HEK293T (cell line): ENCODE measurements around the gene SIK3.

Experiments
- ARNT ChIP-seq: fragments of 450-650 bp; IDR thresholded peaks from 2 replicates; pipeline ENCODE4 v1.6.1; 2017; ENCODE audit warnings: mild to moderate bottlenecking
- BHLHE40 ChIP-seq: fragments of 450-650 bp; IDR thresholded peaks from 2 replicates; pipeline ENCODE4 v1.6.1; 2016; ENCODE audit warnings: mild to moderate bottlenecking, moderate library complexity, borderline replicate concordance
- CTBP1 ChIP-seq: fragments of 450-650 bp; IDR thresholded peaks from 2 replicates; pipeline ENCODE4 v1.6.1; 2016; ENCODE audit warnings: borderline replicate concordance
- ELF4 ChIP-seq: fragments of 450-650 bp; IDR thresholded peaks from 2 replicates; pipeline ENCODE4 v1.6.1; 2017; ENCODE audit warnings: antibody characterized with exemption
- FOXA1 ChIP-seq: fragments of 450-650 bp; IDR thresholded peaks from 2 replicates; pipeline ENCODE4 v1.6.1; 2016; ENCODE audit warnings: mild to moderate bottlenecking
- FOXM1 ChIP-seq: fragments of 450-650 bp; IDR thresholded peaks from 2 replicates; pipeline ENCODE4 v1.6.1; 2017; ENCODE audit warnings: mild to moderate bottlenecking, borderline replicate concordance
- HDGF ChIP-seq: fragments of 450-650 bp; IDR thresholded peaks from 2 replicates; pipeline ENCODE4 v1.6.1; 2017; ENCODE audit warnings: antibody characterized with exemption, borderline replicate concordance
- L3MBTL2 ChIP-seq: fragments of 450-650 bp; conservative IDR thresholded peaks from 2 replicates; pipeline ENCODE4 v1.6.1; 2016; ENCODE audit warnings: mild to moderate bottlenecking
- NFRKB ChIP-seq: fragments of 450-650 bp; IDR thresholded peaks from 2 replicates; pipeline ENCODE4 v1.6.1; 2016; ENCODE audit warnings: mild to moderate bottlenecking, moderate library complexity
- PKNOX1 ChIP-seq: fragments of 450-650 bp; IDR thresholded peaks from 2 replicates; pipeline ENCODE4 v1.6.1; 2016
- SP1 ChIP-seq: fragments of 450-650 bp; IDR thresholded peaks from 2 replicates; pipeline ENCODE4 v1.6.1; 2017
- TARDBP ChIP-seq: fragments of 450-650 bp; IDR thresholded peaks from 2 replicates; pipeline ENCODE4 v1.6.1; 2016
- ZNF384 ChIP-seq: fragments of 450-650 bp; IDR thresholded peaks from 2 replicates; pipeline ENCODE4 v1.6.1; 2016

- TF ChIP-seq ELF4 (no peak), FOXA1 (no peak), SP1 (no peak), HDGF (no peak), ZNF384 (no peak), BHLHE40 (no peak), CTBP1 (no peak), PKNOX1 (no peak), FOXM1 (no peak), TARDBP (no peak), ARNT (no peak), L3MBTL2 (no peak), NFRKB (no peak)
These were observed 240.9 kb downstream of the SIK3 start for GRCh38 chr11:116857316-116857715.
